ENCODE data around the gene PNPLA2. TPM values are rescaled to one million over a fixed set of nuclear protein-coding genes. Genes with fewer than 3 reads are reported as not detected.

PNPLA2 gene
- polyA plus RNA-seq, 3 donors, result 26.8 to 321 (median 35.0) TPM

DNA sequence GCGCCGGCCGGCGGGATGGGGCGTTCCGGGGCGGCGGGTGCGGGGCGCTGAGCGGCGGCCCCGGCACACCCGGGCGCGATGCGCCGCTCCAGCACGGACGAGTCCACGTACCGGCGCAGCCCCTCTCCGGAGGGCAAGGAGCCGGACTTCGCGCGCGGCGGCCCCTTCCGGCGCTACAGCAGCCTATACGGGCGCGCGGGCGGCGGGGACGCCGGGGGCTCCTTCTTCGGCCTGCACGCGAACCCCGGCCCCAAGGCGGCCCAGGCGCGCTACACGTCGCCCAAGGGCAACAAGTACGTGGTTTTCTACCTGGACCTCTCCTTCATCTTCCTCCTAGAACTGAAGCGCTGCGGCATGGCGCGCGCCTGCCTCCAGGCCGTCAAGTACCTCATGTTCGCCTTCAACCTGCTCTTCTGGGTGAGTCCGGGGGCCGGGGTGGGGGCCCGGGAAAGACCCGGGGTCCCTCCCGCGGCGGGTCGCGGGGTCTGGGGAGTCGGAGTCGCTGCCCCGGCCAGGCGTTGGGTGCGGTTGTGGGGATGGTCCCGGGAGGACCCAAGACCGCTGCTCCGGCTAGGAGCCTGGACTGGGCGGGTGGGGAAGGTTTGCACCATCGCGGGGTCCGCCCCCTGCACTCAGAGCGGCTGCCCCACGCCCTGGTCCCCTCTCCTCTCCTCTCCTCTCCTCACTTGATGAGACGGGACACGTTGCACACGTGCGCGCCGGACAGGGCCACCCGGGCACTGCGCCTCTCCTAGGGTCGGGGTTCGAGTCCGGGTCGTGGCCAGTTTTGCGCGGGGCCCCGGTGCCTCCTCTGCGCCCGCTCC lies 31.4 kb downstream of the PNPLA2 start:
- Histone ChIP-seq H2AFZ (ENCODE audit: insufficient read depth, low read depth, low read length, poor library complexity, severe bottlenecking) (no peak overlapping the region), H4K20me1 (ENCODE audit: insufficient read depth, low read length) (peaks cover 86% of the 10 kb centered on the region), H3K4me3 (replicated peaks in 1 of 3; ENCODE audit: low read depth in 2 of 3, low read length in 3 of 3) (no peak overlapping the region), H3K79me2 (ENCODE audit: insufficient read depth, low read length) (no peaks in the 10 kb centered on the region), H3K9me3 (replicated peaks in 1 of 2; ENCODE audit: control insufficient read depth in 1 of 2, insufficient read depth in 1 of 2, low read length in 2 of 2) (no peaks in the 10 kb centered on the region), H3K4me1 (ENCODE audit: control insufficient read depth in 1 of 2, insufficient read depth in 2 of 2, low read length in 2 of 2) (peaks cover 16 to 34% of the 10 kb centered on the region in 2 donors), H3K27me3 (ENCODE audit: control insufficient read depth in 2 of 2, insufficient read depth in 2 of 2, low read length in 2 of 2) (peaks cover 6 to 24% of the 10 kb centered on the region in 2 donors), H3K27ac (ENCODE audit: low read depth in 1 of 2, low read length in 2 of 2) (no peak overlapping the region), H3K4me2 (replicated peaks; ENCODE audit: extremely low read depth, low read length, poor library complexity, severe bottlenecking) (peak overlapping the region; percentile 78), H3K9ac (ENCODE audit: insufficient read depth, low read length, poor library complexity, severe bottlenecking) (no peak overlapping the region), H3K36me3 (replicated peaks in 1 of 2; ENCODE audit: control insufficient read depth in 1 of 2, insufficient read depth in 2 of 2, low read length in 2 of 2) (no peaks in the 10 kb centered on the region)
- peaks cover 0 to 3% (median 0%) of the 10 kb centered on the region in 7 donors for H3K9me3 Mint-ChIP-seq
- no peak for DNase-seq
- TF ChIP-seq, protein P1, sequence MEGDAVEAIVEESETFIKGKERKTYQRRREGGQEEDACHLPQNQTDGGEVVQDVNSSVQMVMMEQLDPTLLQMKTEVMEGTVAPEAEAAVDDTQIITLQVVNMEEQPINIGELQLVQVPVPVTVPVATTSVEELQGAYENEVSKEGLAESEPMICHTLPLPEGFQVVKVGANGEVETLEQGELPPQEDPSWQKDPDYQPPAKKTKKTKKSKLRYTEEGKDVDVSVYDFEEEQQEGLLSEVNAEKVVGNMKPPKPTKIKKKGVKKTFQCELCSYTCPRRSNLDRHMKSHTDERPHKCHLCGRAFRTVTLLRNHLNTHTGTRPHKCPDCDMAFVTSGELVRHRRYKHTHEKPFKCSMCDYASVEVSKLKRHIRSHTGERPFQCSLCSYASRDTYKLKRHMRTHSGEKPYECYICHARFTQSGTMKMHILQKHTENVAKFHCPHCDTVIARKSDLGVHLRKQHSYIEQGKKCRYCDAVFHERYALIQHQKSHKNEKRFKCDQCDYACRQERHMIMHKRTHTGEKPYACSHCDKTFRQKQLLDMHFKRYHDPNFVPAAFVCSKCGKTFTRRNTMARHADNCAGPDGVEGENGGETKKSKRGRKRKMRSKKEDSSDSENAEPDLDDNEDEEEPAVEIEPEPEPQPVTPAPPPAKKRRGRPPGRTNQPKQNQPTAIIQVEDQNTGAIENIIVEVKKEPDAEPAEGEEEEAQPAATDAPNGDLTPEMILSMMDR (IDR thresholded peaks at IDR 0.05), result no peak
- H3K4me1 Mint-ChIP-seq, result peaks cover 19% of the 10 kb centered on the region
- intact Hi-C loops (cut with micrococcal nuclease), result loop anchor here (2.0 to 5.0 kb wide), 4 partner anchors 67 to 201 kb away; partner anchors contain the start of gene AP2A2 (in 1 of the 2)
- H3K27ac Mint-ChIP-seq, result no peak overlapping the region
- peaks cover 12 to 35% (median 26%) of the 10 kb centered on the region in 3 donors for H3K27me3 Mint-ChIP-seq (ENCODE audit: low read depth in 3 of 3)
- H3K4me3 Mint-ChIP-seq, result peak overlapping the region; percentile 12 to 75
- 46% methylated on average over 96 of the region's 97 CpGs for WGBS (ENCODE audit: insufficient coverage)
- H3K36me3 Mint-ChIP-seq, result peaks cover 2 to 6% of the 10 kb centered on the region in 2 donors

DNA sequence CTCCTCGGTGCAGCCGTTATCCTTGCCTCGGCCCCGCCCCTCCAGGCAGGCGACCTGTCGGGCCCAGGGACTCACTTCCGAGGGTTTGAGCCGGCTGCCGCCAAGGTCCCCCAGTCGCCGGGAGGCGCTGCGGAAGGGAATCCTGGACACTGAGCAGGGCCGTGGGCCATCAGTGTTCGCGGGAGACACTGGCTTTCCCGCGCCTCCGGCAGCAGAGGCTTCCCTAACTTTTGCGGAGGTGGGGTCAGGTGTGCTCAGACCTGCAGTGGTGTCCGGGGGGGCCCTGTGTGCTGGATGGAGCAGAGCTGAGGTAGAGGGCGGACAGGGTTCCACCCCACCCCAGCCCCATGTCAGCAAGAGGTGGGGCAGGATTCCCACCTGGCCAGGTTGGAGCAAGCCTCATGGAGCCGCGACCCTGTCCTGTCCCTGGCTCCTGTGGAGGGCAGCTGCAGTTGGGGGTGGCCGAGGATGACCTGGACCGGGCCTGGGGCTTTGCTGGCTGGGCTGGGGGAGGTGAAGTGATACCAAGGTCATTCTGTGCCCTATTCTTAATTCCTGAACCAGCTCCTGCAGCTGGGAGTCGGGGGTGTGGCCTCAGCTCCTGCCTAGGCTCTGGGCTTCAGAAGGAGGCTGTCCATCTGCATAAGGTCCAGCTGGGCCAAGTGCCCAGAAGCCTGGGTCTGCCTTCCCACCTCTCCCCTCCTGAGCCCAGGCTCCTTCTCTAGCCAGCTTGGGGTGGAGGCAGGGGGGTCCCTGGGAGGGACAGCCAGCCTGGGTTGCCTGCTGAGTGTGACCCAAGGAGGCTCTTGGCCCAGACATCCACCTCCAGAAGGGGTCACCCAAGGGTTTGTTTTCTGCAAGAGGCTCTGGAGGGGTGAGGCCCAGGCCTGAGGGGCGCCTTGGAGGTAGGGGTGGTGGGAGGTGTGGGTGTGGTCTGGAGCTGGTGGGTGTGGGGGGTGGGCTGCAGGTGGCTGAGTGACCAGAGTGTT lies 32.4 kb downstream of the PNPLA2 start:
- Histone ChIP-seq H3K9me3 (replicated peaks in 1 of 2; ENCODE audit: control insufficient read depth in 1 of 2, insufficient read depth in 1 of 2, low read length in 2 of 2) (no peaks in the 10 kb centered on the region), H3K79me2 (ENCODE audit: insufficient read depth, low read length) (no peaks in the 10 kb centered on the region), H3K4me1 (ENCODE audit: control insufficient read depth in 1 of 2, insufficient read depth in 2 of 2, low read length in 2 of 2) (peaks cover 12 to 25% of the 10 kb centered on the region in 2 donors), H3K4me3 (replicated peaks in 1 of 3; ENCODE audit: low read depth in 2 of 3, low read length in 3 of 3) (no peak overlapping the region), H4K20me1 (ENCODE audit: insufficient read depth, low read length) (peaks cover 86% of the 10 kb centered on the region), H2AFZ (ENCODE audit: insufficient read depth, low read depth, low read length, poor library complexity, severe bottlenecking) (no peak overlapping the region), H3K9ac (ENCODE audit: insufficient read depth, low read length, poor library complexity, severe bottlenecking) (no peak overlapping the region), H3K4me2 (replicated peaks; ENCODE audit: extremely low read depth, low read length, poor library complexity, severe bottlenecking) (no peak overlapping the region), H3K27ac (ENCODE audit: low read depth in 1 of 2, low read length in 2 of 2) (no peak overlapping the region), H3K36me3 (replicated peaks in 1 of 2; ENCODE audit: control insufficient read depth in 1 of 2, insufficient read depth in 2 of 2, low read length in 2 of 2) (no peaks in the 10 kb centered on the region), H3K27me3 (ENCODE audit: control insufficient read depth in 2 of 2, insufficient read depth in 2 of 2, low read length in 2 of 2) (peaks cover 6 to 24% of the 10 kb centered on the region in 2 donors)
- H3K27ac Mint-ChIP-seq, result no peak overlapping the region
- H3K27me3 Mint-ChIP-seq (ENCODE audit: low read depth in 3 of 3), result peaks cover 12 to 35% (median 23%) of the 10 kb centered on the region in 3 donors
- H3K9me3 Mint-ChIP-seq, result peaks cover 0 to 3% (median 0%) of the 10 kb centered on the region in 7 donors
- peak overlapping the region in 1 of 2 donors; percentile 37 for H3K4me3 Mint-ChIP-seq
- WGBS (ENCODE audit: insufficient coverage), result 92% methylated on average over 23 of the region's 28 CpGs
- TF ChIP-seq, protein P1 (IDR thresholded peaks at IDR 0.05), result peak; percentile 9
- intact Hi-C loops (cut with micrococcal nuclease), result no loop called here
- no peak for DNase-seq
- peaks cover 16% of the 10 kb centered on the region for H3K4me1 Mint-ChIP-seq
- peaks cover 2 to 6% of the 10 kb centered on the region in 2 donors for H3K36me3 Mint-ChIP-seq
